SKM-1 (cell line): Measurements from ENCODE around the gene UBAP1.
"Not testable (repeated sequence)": the region's sequence is repeated elsewhere in the genome, so short reads cannot be mapped to it uniquely, and the experiment has no call there.

Source experiments
- DNase-seq: peaks from one replicate; lab custom pipeline; 2025; ENCODE audit not compliant: unreplicated experiment; lab: John Stamatoyannopoulos, UW

The UBAP1 gene

DNA sequence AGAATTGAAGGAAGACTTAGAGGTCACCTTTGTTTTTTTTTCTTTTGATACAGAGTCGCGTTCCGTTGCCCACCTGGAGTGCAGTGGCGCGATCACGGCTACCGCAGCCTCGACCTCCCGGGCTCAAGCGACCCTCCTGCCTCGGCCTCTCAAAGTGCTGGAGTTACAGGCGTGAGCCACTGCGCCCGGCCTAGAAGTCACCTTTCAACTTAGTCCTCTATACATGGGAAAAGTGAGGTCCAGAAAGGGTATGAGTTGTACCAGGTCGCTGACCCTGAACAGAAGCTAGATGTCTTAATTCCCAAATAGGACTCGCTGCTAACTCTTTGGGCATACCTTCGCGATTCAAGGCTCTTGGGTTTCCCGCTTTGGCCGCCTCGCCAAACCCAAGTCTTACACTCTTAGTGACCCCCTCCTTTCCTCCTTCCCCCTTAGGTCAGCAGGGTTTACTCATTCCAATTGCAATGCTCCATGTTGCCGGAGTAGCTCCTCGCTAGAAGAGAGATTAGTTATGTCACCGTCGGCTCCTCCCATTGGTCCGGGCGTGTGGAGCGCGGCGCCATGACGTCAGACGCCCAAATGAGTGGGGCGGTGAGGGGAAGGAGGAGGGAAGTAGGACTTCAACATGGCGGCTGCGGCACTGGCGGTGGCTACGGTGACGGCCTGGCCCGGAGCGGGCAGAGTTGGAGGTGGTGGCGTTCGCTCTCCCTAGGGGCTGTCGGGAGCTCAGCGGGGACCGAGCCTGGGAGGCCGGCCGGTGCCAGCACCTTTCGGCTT lies at the start of gene UBAP1:
Gene UBAP1, plus strand, starts transcription at position 608 of the 777 bp plus-strand sequence. CDS start 41,872 bp downstream, outside the sequence.
- peak; percentile 98 for DNase-seq

DNA sequence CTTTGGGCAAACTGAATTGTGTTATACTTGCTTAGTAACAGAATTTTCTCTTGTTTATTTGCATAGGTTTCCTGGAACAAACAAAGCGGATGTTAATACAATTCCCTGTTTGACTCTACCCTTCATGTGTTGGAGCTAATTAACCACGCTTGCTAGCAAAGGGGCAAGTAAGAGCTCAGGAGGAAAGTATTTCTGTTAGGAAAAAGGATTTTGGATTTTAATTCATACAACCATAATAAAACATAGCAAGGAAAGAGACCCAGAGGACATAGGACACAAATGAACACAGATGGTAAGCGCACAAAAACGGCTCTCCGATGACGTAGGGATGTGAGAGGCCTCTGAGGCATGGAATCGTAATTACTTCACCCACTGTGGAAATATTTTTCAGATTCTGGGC lies 47.3 kb upstream of the UBAP1 start:
- DNase-seq, result no peak

DNA sequence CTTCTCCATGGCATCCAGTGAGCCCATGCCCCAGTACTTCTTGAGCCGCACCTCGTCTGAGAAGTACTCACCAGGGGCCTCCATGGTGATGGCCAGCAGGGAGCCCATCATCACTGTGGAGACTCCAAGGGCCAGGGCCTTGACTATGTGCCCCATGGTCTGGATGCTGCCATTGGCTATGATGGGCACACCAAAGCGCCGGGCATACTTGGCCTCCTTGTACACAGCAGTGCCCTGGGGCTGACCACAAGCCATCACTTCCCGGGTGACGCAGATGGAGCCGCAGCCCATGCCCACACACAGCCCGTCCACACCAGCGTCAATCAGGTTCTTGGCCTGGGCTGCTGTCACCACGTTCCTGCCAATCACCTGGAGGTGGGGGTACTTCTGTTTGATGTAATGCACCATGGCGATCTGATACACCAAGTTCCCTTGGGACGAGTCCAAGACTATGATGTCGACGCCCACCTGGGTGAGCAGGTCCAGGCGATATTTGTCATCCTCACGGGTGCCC lies 45.4 kb upstream of the UBAP1 start:
- DNase-seq, result no peak

DNA sequence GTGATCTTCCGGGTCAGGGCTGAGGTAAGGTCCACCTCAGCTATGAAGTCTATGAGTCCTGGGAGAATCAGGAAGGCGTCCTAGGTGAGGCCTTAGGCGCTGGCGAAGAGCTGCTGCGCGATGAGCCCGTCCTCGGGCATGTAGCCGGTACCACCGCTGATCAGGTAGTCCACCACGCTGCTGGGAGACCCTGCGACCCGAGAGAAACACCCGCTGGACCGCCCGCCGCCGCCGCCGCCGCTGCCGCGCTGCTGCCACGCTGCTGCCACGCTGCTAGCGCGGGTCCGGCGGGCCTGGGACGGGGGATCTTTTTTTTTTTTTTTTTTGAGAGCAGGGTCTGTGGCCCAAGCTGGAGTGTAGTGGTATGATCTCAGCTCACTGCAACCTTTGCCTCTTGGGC lies 44.3 kb upstream of the UBAP1 start:
- no peak for DNase-seq

DNA sequence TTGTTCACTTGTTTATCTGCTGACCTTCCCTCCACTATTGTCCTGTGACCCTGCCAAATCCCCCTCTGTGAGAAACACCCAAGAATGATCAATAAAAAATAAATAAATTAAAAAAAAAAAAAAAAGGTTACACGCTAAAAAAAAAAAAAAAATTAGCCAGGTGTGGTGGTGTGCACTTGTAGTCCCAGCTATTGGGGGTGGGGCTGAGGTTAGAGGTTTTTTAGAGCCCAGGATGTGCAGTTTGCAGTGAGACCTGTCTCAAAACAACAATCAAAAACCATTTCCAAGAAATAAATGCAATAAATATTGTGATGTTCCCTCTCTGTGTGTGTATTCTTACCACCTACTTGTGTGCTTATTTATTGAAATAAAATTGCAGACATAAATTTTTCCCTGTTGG lies 40.2 kb upstream of the UBAP1 start:
- not testable (repeated sequence) for DNase-seq

DNA sequence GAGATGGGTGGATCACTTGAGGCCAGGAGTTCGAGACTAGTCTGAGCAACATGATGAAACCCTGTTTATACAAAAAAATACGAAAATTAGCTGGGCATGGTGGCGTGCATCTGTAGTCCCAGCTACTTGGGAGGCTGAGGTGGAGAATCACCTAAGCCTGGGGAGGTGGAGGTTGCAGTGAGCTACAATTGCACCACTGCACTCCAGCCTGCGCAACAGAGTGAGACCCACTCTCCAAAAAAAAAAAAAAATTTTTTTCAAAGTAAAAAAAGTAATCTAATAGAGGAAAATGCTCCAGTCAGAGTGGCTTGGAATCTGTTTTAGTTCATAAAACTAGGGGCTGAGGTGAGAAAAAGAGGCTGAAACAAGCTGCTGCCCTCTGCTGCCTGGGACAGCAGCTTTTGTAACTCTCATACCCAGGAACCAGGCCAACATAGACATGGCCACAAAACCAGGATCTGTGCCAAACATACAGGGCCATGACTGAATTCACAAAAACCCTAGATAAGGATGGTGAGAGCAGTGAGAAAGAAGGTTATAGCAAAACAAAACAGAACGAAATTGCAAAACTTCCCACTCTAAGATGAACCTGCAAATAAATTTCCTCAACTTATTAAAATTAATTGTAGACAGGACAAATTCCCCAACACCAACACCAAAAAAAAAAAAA lies 39.2 kb upstream of the UBAP1 start:
- peak; percentile 30 for DNase-seq

DNA sequence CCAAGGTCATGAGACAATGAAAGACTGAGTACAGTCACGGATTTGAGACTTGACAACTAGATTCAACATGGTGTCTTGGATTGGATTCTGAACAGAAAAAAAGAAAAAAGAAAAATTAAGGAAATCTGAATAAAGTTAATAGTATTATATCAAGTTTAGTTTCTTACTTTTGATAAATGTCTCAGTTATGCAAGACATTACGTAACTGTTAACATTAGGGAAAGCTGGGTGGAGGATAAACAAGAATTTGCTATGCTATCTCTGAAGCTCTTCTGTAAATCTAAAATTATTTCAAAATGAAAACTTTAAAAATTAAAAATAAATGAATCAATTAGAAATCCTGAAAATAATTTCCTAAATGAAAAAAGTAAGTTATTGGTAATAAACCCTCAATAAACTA lies 38.0 kb upstream of the UBAP1 start:
- no peak for DNase-seq

DNA sequence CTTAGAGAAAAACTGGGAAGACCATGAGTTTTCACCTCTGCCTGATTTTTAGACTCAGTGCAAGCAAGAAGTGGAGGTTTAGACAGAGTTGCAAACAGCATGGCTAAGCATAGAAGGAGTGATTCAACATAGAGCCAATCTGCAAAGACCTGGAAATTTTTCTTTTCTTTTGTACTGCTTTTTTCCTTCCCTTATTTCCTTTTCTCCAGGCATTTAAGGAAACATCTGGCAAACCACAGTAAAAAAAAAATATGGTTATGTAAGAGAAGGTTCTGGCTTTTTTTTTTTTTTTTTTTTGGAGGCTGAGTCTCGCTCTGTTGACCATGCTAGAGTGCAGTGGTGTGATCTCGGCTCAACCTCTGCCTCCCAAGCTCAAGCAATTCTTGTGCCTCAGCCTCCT lies 35.7 kb upstream of the UBAP1 start:
- DNase-seq, result no peak

DNA sequence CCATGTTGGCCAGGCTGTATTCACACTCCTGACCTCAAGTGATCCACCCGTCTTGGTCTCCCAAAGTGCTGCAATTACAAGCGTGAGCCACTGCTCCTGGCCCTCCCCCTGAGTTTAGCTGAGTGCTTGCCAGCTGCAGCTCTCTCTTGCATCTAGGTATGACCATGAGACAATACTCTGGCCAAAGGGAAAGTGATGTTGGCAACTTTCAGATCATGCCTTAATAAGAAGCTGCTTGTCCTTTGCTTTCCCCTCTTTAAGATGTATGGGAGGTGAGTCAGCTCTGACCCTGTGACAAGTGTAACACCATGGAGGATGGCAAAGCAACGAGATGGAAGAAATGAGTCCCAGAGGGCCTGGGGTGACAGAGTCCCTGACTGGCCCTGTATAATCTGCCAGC lies 33.7 kb upstream of the UBAP1 start:
- DNase-seq, result no peak

DNA sequence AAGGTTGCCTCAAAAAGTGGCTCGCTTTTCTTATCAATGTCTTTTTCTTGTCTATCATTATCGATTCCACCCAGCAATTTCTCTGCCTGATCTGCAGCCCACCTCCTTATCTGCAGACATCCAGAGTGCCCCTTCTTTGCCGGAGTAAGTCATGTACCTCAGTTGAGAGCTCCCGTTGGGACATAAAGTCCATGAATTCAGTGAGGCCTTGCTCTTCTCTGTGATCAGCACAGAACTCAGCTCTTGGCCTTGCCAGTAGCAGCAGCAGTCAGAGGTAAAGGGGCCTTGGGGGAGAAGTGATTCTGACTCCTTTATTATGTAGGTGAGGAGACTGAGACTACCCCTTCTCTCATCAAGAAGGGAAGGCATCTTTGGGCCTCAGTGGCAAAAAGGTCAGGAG lies 27.4 kb upstream of the UBAP1 start:
- DNase-seq, result no peak

DNA sequence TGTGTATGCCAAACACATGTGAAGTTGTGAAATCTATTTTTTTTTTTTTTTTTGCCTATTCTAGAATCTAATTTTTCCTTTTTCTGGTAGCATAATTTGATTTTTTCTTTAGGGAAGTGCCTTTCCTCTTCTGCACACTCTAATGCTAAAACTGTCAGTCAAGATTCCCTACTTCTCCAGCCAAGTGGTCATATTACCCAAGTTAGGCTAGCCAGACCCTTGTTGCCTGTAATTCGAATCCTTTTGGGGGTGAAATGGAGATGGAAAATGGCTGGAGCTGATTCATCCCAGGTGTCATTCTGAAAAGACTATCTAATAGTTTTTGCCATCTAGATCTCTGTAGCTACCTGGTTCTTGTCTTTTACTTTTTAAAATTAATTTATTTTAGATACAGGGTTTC lies 24.8 kb upstream of the UBAP1 start:
- DNase-seq, result no peak

DNA sequence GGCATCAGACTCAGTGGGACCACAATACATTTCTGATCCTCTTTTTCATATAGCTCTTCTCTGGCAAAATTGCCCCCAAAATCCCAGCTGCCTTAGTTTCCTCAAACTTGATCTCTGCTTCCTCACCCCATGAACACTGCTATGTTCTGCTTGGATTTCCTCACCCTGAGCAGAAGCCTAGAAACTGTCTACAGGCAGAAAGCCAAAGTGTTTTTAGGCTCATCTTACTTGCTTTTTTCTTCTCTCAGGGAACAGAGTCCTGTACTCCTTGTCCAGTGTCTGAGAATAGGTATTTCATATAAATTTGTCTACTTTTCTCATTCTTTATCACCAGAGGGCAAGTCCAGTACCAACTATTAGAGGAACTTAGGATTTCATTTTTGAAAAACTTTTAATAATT lies 21.5 kb upstream of the UBAP1 start:
- no peak for DNase-seq

DNA sequence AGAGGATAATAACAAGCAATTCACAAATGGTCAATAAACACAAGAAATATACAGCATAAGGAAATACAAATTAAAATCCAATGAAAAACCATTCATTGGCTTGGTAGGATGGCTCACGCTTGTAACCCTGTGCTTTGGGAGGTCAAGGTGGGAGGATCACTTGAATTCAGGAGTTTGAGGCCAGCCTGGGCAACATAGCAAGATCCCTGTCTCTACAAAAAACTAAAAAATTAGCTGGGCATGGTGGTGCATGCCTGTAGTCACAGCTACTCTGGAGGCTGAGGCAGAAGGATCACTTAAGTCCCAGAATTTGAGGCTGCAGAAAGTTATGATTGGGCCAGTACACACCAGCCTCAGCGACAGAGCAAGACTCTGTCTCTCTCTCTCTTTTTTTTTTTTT lies 20.9 kb upstream of the UBAP1 start:
- DNase-seq, result no peak

DNA sequence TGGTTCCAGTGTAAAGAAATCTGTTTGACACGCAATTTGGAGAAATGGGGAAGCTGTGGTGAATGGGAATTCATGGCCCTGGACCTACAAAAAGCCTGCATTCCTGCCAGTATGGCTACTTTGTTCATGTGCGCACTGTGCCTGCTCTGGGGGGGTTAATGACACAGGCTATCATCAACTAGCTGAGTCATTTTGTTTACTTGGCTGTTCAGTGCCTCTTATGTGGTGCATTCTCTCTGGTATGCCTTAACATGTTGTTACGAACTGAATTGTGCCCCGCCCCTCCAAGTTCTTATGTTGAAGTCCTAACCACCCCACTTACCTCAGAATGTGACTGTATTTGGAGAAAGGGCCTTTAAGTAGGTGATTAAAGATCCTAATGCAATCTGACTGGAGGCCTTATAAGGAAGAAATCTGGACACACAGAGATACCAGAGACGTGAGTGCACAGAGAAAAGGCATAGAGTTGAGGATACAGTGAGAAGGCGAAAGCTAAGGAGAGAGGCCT lies 20.4 kb upstream of the UBAP1 start:
- no peak for DNase-seq

DNA sequence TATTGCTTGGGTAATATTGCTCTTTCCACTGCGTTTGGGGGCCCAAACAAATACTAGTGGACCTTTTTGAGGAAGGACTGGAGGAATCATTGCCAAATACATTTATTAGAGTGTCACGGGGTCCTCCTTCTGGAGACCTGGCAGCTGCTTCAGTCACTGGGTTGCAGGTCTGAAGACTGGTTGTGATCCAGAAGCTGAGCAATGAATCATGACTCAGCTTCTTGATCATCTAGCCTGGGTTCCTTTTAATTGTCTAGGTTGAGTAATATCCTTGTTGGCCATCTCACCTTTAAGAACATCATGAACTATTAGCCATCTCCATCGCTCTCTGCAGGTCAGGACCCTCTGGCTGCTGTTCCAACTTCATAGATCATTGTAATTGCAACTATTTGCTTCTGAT lies 15.4 kb upstream of the UBAP1 start:
- DNase-seq, result no peak

DNA sequence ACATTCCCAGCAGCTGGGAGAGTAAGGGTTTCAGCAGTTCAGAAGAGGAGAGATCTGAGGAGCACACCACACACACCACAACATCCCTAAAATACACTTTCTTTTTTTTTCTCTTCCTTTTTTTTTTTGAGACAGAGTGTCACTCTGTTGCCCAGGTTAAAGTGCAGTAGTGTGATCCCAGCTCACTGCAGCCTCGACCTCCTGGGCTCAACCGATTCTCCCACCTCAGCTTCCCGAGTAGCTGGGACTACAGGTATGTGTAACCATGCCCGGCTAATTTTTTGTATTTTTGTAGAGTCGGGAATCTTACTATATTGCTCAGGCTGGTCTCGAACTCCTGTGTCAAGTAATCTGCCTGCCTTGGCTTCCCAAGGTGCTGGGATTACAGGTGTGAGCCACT lies 9.7 kb upstream of the UBAP1 start:
- no peak for DNase-seq

DNA sequence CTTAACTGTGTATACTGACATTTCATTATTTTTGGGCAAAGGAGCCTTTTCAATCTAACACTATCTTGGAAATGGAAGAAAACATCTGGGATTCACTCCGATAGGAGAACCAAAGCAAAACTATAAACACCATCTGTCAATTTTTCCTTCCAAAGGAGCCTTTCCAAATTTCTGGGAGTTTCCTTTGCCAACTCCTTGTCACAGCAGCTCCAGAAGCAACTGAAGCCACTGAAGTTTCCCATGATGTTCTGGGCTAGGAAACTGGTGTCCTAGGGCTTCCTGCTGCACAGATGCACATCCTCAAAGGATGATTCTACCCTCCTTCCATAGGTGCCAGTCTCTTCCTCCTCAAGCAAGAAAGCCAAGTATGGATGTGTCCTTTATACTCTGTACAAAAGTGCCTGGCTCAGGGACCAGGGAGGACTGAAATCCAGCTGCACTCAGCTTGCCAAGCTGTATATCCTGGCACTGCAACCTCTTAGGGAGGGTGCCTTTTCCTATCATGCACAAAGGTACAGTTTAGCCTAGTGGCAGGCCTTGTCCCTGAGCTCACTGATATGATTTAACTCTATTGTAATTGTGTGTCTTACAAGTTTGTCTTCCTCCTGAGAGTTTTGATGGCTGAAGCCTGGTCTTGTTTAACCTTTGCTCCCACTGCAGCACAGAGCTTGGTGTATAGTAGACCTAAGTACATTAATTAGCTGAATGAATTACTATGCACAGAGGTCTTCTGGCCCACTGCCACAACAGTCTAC lies 8.4 kb upstream of the UBAP1 start:
- DNase-seq, result no peak

DNA sequence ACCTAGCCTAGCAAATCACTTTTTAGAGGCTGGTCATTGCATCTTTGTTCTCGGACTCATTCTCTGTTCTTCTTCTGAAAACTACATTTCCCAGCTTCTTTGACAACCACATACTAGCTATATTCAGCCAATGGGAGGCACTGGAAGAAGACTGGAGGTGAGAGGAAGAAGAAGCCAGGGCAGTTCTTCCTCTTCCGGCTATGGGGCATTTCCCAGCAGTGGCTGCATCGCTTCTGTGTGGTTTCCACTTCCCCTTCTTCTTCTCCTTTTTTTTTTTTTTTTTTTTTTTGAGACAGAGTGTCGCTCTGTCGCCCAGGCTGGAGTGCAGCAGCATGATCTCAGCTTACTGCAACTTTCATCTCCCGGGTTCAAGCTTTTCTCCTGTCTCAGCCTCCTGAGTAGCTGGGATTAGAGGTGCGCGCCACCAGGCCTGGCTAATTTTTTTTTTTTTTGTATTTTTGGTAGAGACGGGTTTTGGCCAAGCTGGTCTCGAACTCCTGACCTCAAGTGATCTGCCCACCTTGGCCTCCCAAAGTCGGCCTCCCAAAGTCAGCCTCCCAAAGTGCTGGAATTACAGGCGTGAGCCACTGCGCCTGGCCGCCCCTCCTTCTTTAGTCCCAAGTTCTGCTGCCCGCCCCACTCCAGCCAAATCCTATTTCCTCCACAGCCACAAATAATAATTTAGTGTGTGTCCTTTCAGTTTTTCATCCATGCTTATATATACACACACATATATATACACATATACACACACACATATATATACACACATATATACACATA lies 6.9 kb upstream of the UBAP1 start:
- DNase-seq, result peak; percentile 99

DNA sequence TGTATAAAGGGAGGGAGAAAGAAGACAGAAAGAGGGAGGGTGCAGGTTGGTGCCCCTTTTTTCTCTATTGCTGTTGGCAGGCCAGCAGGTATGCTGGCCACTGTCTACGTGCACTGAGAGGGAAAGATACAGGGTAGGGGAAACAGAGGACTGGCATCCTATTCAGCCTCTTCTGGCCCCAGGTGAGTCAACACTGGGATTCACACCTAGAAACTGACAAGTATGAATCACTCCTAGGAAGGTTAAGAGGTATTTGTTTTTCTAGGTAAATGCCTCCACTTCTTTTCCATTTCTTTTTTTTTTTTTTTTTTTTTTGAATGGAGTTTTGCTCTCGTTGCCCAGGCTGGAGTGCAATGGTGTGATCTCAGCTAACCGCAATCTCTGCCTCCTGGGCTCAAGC lies 2.8 kb upstream of the UBAP1 start:
- DNase-seq, result no peak

DNA sequence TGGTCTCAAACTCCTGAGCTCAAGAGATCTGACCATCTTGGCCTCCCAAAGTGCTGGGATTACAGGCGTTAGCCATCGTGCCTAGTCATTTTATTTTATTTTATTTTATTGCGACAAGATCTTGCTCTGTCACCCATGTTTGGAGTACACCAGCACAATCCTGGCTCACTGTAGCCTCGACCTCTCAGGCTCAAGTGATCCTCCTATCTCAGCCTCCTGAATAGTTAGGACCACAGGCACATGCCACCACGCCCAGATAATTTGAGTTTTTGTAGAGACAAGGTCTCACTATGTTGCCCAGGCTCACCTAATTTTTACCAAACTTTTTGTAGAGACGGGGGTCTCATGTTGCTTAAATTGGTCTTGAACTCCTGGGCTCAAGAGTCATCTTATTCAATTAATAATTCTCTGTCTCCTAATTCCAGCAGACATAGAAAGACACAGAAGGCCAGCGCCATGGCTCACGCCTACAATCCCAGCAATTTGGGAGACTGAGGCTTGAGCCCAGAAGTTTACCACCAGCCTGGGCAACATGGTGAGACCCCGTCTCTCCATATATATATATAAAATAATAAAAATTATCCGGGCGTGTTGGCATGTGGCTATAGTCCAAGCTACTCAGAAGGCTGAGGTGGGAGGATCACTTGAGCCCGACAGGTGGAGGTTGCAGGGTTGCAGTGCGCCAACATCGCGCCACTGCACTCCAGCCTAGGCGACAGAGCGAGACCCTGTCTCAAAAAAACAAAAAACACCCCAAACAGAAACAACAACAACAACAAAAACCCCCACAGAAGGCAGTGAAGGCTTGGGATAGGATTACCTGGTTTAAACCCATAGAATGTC lies 1.0 kb upstream of the UBAP1 start:
- DNase-seq, result no peak
